Measurements from ENCODE around the gene QPCT.

The QPCT gene

GRCh38 chr2:37325625-37326071 lies 18.8 kb upstream of the QPCT start:
- DNase-seq = no peak

- DNase-seq = no peak
Observed at GRCh38 chr2:37326285-37326684, 18.1 kb upstream of the QPCT start.

GRCh38 chr2:37326866-37327634 lies 17.4 kb upstream of the QPCT start:
- no peak for DNase-seq

- no peak for DNase-seq
Observed at GRCh38 chr2:37330681-37331080, 13.7 kb upstream of the QPCT start.

- DNase-seq = no peak
Observed at GRCh38 chr2:37332560-37332959, 11.9 kb upstream of the QPCT start.

GRCh38 chr2:37333256-37333655 lies 11.2 kb upstream of the QPCT start:
- DNase-seq = no peak

GRCh38 chr2:37335604-37336003 lies 8.8 kb upstream of the QPCT start:
- no peak for DNase-seq

- DNase-seq = no peak
Observed at GRCh38 chr2:37337620-37338280, 6.7 kb upstream of the QPCT start.

- no peak for DNase-seq
Observed at GRCh38 chr2:37338933-37339332, 5.5 kb upstream of the QPCT start.

GRCh38 chr2:37340637-37341036 lies 3.8 kb upstream of the QPCT start:
- DNase-seq = peak; percentile 10

GRCh38 chr2:37342591-37343220 lies 1.7 kb upstream of the QPCT start:
- no peak for DNase-seq

GRCh38 chr2:37343537-37344434 lies 644 bp upstream of the QPCT start:
- DNase-seq = no peak

GRCh38 chr2:37348155-37348554 lies 3.7 kb downstream of the QPCT start:
- DNase-seq = no peak

GRCh38 chr2:37349231-37349860 lies 4.9 kb downstream of the QPCT start:
- peak; percentile 72 for DNase-seq

GRCh38 chr2:37350034-37350433 lies 5.6 kb downstream of the QPCT start:
- DNase-seq = peak; percentile 66

- DNase-seq = no peak
Observed at GRCh38 chr2:37354531-37354930, 10.1 kb downstream of the QPCT start.

GRCh38 chr2:37355735-37356134 lies 11.3 kb downstream of the QPCT start:
- DNase-seq = no peak

GRCh38 chr2:37356299-37356698 lies 11.9 kb downstream of the QPCT start:
- DNase-seq = no peak

GRCh38 chr2:37357069-37357468 lies 12.6 kb downstream of the QPCT start:
- DNase-seq = no peak

GRCh38 chr2:37357530-37357929 lies 13.1 kb downstream of the QPCT start:
- DNase-seq = no peak

GRCh38 chr2:37358466-37358865 lies 14.0 kb downstream of the QPCT start:
- DNase-seq = no peak

GRCh38 chr2:37361216-37361815 lies 16.9 kb downstream of the QPCT start:
- no peak for DNase-seq

All from NCI-H748 treated with DMSO at 0.1 percent for 48 hours (cell line).